Nephron (organoid): ENCODE data around the gene TEKT3.

Experiments used
- H3K27ac Mint-ChIP-seq, 3 experiments: 2 replicates each; pipeline ENCODE4 v1.8.0; 2020; ENCODE audit warnings: mixed read lengths in 3 of 3, mild to moderate bottlenecking in 2 of 3, moderate library complexity in 1 of 3
- H3K27me3 Mint-ChIP-seq: 2 replicates; pipeline ENCODE4 v1.8.0; 2021; ENCODE audit warnings: low read depth, mild to moderate bottlenecking, moderate library complexity, mixed read lengths
- H3K36me3 Mint-ChIP-seq: 2 replicates; pipeline ENCODE4 v1.8.0; 2020; ENCODE audit warnings: low read depth, mixed read lengths
- H3K4me1 Mint-ChIP-seq: 2 replicates; pipeline ENCODE4 v1.8.0; 2020; ENCODE audit warnings: mixed read lengths
- H3K4me3 Mint-ChIP-seq, 3 experiments: 2 replicates each; pipeline ENCODE4 v1.8.0; 2020; ENCODE audit warnings: mild to moderate bottlenecking in 3 of 3, mixed read lengths in 3 of 3, moderate library complexity in 2 of 3
- H3K9me3 Mint-ChIP-seq: 2 replicates; pipeline ENCODE4 v1.8.0; 2020; ENCODE audit warnings: mixed read lengths
- TF ChIP-seq, protein P1 (sequence below), 3 experiments: fragments of 200-600 bp; sonication (generic); IDR thresholded peaks; one replicate each; pipeline ENCODE4 v1.5.0; 2021; ENCODE audit warnings: antibody characterized with exemption in 3 of 3; ENCODE audit not compliant: unreplicated experiment in 3 of 3

The TEKT3 gene

DNA sequence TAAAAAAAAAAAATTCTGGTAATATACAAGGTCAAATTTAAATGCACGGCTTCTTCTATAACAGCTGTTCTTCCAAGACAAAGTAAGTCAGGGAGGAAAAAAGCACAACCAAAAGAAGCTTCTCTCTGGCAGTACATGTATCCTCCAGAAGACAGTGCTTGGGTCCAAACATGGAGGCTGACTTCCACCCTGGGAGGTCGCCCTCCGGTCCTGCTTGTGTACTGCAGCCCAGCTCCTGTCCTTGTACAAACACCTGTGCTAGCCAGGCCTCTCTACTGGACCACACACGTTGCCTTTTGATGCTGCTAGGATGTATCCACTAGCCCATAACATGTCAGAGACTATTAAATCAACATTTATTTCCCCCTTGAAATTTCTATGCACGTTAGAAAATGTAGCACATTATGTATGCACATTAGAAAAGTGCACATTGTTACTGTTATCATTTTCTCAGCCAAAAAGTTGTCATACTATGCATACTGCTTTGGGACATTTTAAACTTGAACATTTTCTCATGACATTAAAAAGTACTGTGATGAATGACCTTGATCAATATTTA lies 21.9 kb downstream of the TEKT3 start:
- no peaks in the 10 kb centered on the region for H3K9me3 Mint-ChIP-seq
- peaks cover 11% of the 10 kb centered on the region for H3K27me3 Mint-ChIP-seq
- no peak overlapping the region for H3K27ac Mint-ChIP-seq
- H3K36me3 Mint-ChIP-seq = no peaks in the 10 kb centered on the region
- H3K4me1 Mint-ChIP-seq = no peaks in the 10 kb centered on the region
- TF ChIP-seq, protein P1, sequence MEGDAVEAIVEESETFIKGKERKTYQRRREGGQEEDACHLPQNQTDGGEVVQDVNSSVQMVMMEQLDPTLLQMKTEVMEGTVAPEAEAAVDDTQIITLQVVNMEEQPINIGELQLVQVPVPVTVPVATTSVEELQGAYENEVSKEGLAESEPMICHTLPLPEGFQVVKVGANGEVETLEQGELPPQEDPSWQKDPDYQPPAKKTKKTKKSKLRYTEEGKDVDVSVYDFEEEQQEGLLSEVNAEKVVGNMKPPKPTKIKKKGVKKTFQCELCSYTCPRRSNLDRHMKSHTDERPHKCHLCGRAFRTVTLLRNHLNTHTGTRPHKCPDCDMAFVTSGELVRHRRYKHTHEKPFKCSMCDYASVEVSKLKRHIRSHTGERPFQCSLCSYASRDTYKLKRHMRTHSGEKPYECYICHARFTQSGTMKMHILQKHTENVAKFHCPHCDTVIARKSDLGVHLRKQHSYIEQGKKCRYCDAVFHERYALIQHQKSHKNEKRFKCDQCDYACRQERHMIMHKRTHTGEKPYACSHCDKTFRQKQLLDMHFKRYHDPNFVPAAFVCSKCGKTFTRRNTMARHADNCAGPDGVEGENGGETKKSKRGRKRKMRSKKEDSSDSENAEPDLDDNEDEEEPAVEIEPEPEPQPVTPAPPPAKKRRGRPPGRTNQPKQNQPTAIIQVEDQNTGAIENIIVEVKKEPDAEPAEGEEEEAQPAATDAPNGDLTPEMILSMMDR (IDR thresholded peaks at IDR 0.05; ENCODE audit: unreplicated experiment in 3 of 3) = no peak
- no peak overlapping the region for H3K4me3 Mint-ChIP-seq

DNA sequence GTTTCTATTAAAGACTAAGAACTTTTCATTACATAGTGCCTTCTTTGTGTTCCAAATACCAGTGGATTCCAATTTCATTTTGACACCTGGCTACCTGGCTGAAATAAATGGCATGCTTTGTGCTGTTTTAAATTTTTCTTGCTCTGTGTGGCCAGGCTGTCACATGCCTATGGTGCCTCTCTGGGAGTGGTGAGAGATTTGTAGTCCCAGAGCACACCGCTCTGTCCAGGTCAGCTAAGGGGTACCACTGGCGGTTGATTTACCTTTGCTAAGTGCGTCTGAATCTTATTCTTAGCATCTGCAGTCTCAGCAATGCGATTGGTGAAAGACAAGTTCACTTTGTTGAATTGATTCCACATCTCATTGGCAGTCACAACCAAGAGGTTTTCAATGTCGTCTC lies 29.4 kb downstream of the TEKT3 start:
- Mint-ChIP-seq H3K4me1 (no peaks in the 10 kb centered on the region), H3K27ac (no peak overlapping the region), H3K27me3 (peaks cover 14% of the 10 kb centered on the region), H3K36me3 (no peaks in the 10 kb centered on the region), H3K4me3 (no peak overlapping the region), H3K9me3 (no peaks in the 10 kb centered on the region)
- TF ChIP-seq, protein P1 (IDR thresholded peaks at IDR 0.05; ENCODE audit: unreplicated experiment in 3 of 3) = no peak

DNA sequence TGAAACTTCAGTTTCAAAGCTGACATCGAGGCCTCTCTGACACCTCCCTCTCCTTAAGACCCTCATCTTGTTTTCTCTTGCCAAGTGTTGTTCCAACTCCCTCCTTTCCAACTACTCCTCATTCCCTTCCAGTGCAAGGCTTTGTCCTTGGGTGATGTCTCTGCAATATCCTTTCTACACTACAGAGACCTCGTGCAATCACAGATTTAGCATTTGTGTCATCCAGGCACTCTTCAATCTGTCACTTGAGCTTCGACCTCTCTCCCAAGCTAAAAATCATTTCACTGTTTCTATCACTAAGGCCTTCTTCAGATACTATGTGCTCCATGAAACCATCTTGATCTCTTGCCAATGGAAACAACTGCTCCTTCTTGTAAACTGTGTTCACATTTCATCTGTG lies 31.6 kb downstream of the TEKT3 start:
- Mint-ChIP-seq H3K9me3 (no peaks in the 10 kb centered on the region), H3K4me3 (no peak overlapping the region), H3K4me1 (no peaks in the 10 kb centered on the region), H3K27me3 (peaks cover 5% of the 10 kb centered on the region), H3K36me3 (no peaks in the 10 kb centered on the region), H3K27ac (no peak overlapping the region)
- TF ChIP-seq, protein P1 (IDR thresholded peaks at IDR 0.05; ENCODE audit: unreplicated experiment in 3 of 3) = no peak

DNA sequence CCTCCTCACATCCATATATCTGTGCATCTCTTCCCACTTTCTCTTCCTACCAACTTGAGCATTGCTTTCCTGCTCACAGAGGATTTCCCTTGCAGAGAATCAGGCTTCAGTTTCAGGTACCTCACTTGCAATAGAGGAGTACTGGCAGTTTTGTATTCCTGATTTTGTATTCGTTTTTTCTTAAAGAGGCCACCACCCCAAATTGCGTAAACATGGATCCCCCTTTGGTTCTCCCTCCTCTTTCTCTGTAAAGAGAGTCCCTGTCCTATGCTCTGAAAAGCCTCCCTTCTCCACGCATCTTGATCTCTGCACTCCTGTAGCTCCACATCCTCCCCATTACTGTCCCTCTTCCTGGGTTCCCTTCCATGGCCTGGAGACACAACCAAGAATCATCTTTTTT lies 32.2 kb downstream of the TEKT3 start:
- TF ChIP-seq, protein P1 (IDR thresholded peaks at IDR 0.05; ENCODE audit: unreplicated experiment in 3 of 3) = no peak
- H3K36me3 Mint-ChIP-seq = no peaks in the 10 kb centered on the region
- H3K27me3 Mint-ChIP-seq = peaks cover under 1% of the 10 kb centered on the region
- H3K9me3 Mint-ChIP-seq = no peaks in the 10 kb centered on the region
- H3K4me1 Mint-ChIP-seq = no peaks in the 10 kb centered on the region
- H3K27ac Mint-ChIP-seq = no peak overlapping the region
- H3K4me3 Mint-ChIP-seq = no peak overlapping the region

DNA sequence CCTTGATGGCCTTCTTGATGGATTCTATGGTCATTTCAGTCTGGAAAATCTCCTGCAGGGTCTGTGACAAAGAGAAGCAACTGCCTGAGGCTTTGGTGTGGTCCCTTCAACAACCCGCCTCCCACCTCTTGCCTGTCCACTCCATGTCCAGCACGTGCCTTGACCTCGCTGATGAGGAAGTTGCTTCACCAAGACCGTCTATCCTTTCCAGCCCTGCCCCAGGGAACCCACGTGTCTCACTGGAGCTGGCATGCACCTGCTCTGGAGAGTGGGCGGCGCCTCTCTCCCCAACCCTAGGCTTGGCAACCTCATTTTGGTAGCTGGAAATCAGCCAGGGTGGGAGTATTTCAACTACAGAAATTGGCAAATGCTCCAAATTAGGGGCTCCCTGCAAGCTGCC lies 32.6 kb downstream of the TEKT3 start:
- no peak overlapping the region for H3K27ac Mint-ChIP-seq
- H3K9me3 Mint-ChIP-seq = no peaks in the 10 kb centered on the region
- no peaks in the 10 kb centered on the region for H3K27me3 Mint-ChIP-seq
- no peaks in the 10 kb centered on the region for H3K36me3 Mint-ChIP-seq
- TF ChIP-seq, protein P1 (IDR thresholded peaks at IDR 0.05; ENCODE audit: unreplicated experiment in 3 of 3) = no peak
- no peaks in the 10 kb centered on the region for H3K4me1 Mint-ChIP-seq
- no peak overlapping the region for H3K4me3 Mint-ChIP-seq

DNA sequence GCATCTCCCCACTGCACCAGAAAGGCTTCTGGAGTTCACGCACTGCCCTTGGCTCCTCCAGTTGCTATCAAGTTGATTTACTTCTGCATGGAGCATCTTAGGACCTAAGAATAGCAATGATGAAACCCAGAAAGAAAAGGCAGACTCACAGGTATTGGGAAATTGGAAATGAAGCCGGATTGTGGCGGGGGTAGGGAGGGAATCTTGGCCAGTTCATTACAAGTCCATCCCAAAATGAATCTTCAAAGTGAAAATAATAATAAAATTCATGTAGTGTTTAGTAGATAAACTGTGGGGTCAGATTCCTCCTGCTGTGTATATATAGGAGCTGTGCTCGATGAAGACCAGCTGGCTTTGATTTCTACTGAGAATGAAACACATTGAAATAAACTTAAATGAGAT lies 33.7 kb downstream of the TEKT3 start:
- TF ChIP-seq, protein P1 (IDR thresholded peaks at IDR 0.05; ENCODE audit: unreplicated experiment in 3 of 3) = no peak
- no peak overlapping the region for H3K27ac Mint-ChIP-seq
- peaks cover 7% of the 10 kb centered on the region for H3K4me1 Mint-ChIP-seq
- no peaks in the 10 kb centered on the region for H3K27me3 Mint-ChIP-seq
- peak overlapping the region in 1 of 3 experiments; percentile 19 for H3K4me3 Mint-ChIP-seq
- H3K9me3 Mint-ChIP-seq = no peaks in the 10 kb centered on the region
- H3K36me3 Mint-ChIP-seq = no peaks in the 10 kb centered on the region
